Karpas-422 (cell line): ENCODE data around the gene MED23. TPM values are rescaled to one million over a fixed set of nuclear protein-coding genes. Genes with fewer than 3 reads are reported as not detected.

Experiments
- DNase-seq: peaks from one replicate; pipeline ENCODE4 v3.0.0-alpha.2; 2015
- H2AFZ ChIP-seq: fragments of 200-600 bp; sonication (generic); 2 replicates; pipeline ENCODE4 v1.6.1; 2014; ENCODE audit warnings: antibody characterized with exemption, low read length, mixed read lengths
- H3K27ac ChIP-seq: fragments of 200-600 bp; sonication (generic); 2 replicates; pipeline ENCODE4 v1.5.1; 2014; ENCODE audit warnings: mild to moderate bottlenecking, low read length, moderate library complexity
- H3K27me3 ChIP-seq: fragments of 200-600 bp; sonication (generic); 2 replicates; pipeline ENCODE4 v1.6.1; 2014; ENCODE audit warnings: low read length, mixed read lengths
- H3K36me3 ChIP-seq: fragments of 200-600 bp; sonication (generic); 2 replicates; pipeline ENCODE4 v1.6.1; 2014; ENCODE audit warnings: low read length, mixed read lengths; ENCODE audit not compliant: insufficient read depth
- H3K4me1 ChIP-seq: fragments of 200-600 bp; sonication (generic); 2 replicates; pipeline ENCODE4 v1.6.1; 2014; ENCODE audit warnings: mild to moderate bottlenecking, low read length, mixed read lengths
- H3K4me2 ChIP-seq: fragments of 200-600 bp; sonication (generic); 2 replicates; pipeline ENCODE4 v1.6.1; 2014; ENCODE audit warnings: low read length, low read depth, mild to moderate bottlenecking; ENCODE audit not compliant: poor library complexity, severe bottlenecking
- H3K4me3 ChIP-seq: fragments of 200-600 bp; sonication (generic); 2 replicates; pipeline ENCODE4 v1.5.1; 2014; ENCODE audit warnings: mild to moderate bottlenecking, antibody characterized with exemption, low read length, mixed read lengths
- H3K79me2 ChIP-seq: fragments of 200-600 bp; sonication (generic); 2 replicates; pipeline ENCODE4 v1.6.1; 2014; ENCODE audit warnings: mild to moderate bottlenecking, low read length, mixed read lengths
- H3K9ac ChIP-seq: fragments of 200-600 bp; sonication (generic); 2 replicates; pipeline ENCODE4 v1.6.0; 2014; ENCODE audit warnings: low read length
- H3K9me2 ChIP-seq: fragments of 200-600 bp; sonication (generic), shearing (Covaris generic); replicated peaks from 2 replicates; pipeline ENCODE4 v1.6.0; 2014; ENCODE audit warnings: mild to moderate bottlenecking, low read length, moderate library complexity; ENCODE audit not compliant: insufficient read depth
- H3K9me3 ChIP-seq: fragments of 300-700, 200-600 bp; sonication (generic); 2 replicates; pipeline ENCODE4 v1.6.1; 2014; ENCODE audit warnings: low read length, mixed read lengths
- H4K20me1 ChIP-seq: fragments of 200-600 bp; sonication (generic); 2 replicates; pipeline ENCODE4 v1.6.1; 2014; ENCODE audit warnings: mild to moderate bottlenecking, antibody characterized with exemption, low read length, low read depth; ENCODE audit not compliant: insufficient read depth
- total RNA-seq: library from RNA; depleted of rRNA; stranded (reverse); fragments of >200 nt; shearing (Covaris generic); gene quantifications from 2 replicates; pipeline ENCODE4 v1.2.3, GENCODE V29; 2014; ENCODE audit warnings: low replicate concordance

MED23 gene
- total RNA-seq, 1 experiment from 2014 or later: 67.0 TPM

- no peaks in the 10 kb centered on the region for H3K4me1 ChIP-seq
- no peak overlapping the region for H2AFZ ChIP-seq
- no peak overlapping the region for H3K4me2 ChIP-seq
- H3K36me3 ChIP-seq: 0 out of 2 replicates have a peak, but pooled peaks cover 2% of the 10 kb centered on the region
- H3K27ac ChIP-seq: no peak overlapping the region
- H3K79me2 ChIP-seq: no peaks in the 10 kb centered on the region
- no peaks in the 10 kb centered on the region for H4K20me1 ChIP-seq
- H3K9ac ChIP-seq: no peak overlapping the region
- no peak for DNase-seq
- H3K9me2 ChIP-seq: no peaks in the 10 kb centered on the region
- no peaks in the 10 kb centered on the region for H3K27me3 ChIP-seq
- no peaks in the 10 kb centered on the region for H3K9me3 ChIP-seq
- H3K4me3 ChIP-seq: no peak overlapping the region
Observed at GRCh38 chr6:131574686-131575085, 53.4 kb downstream of the MED23 start.

GRCh38 chr6:131574133-131574532, 53.9 kb downstream of the MED23 start:
- DNase-seq: no peak
- H4K20me1 ChIP-seq: no peaks in the 10 kb centered on the region
- H3K27me3 ChIP-seq: no peaks in the 10 kb centered on the region
- H3K4me2 ChIP-seq: no peak overlapping the region
- no peak overlapping the region for H3K4me3 ChIP-seq
- no peaks in the 10 kb centered on the region for H3K4me1 ChIP-seq
- no peak overlapping the region for H2AFZ ChIP-seq
- H3K79me2 ChIP-seq: no peaks in the 10 kb centered on the region
- no peaks in the 10 kb centered on the region for H3K9me2 ChIP-seq
- H3K9me3 ChIP-seq: no peaks in the 10 kb centered on the region
- H3K9ac ChIP-seq: no peak overlapping the region
- H3K27ac ChIP-seq: no peak overlapping the region
- no peaks in the 10 kb centered on the region for H3K36me3 ChIP-seq

- Histone ChIP-seq H3K27me3 (no peaks in the 10 kb centered on the region), H3K4me2 (no peak within 1 kb of the TSS), H4K20me1 (no peaks in the 10 kb centered on the region), H3K9me2 (no peaks in the 10 kb centered on the region), H3K36me3 (no peaks in the 10 kb centered on the region), H3K4me1 (no peaks in the 10 kb centered on the region), H3K9me3 (no peaks in the 10 kb centered on the region), H3K4me3 (no peak within 1 kb of the TSS), H3K79me2 (no peaks in the 10 kb centered on the region), H3K27ac (no peak within 1 kb of the TSS), H2AFZ (no peak within 1 kb of the TSS), H3K9ac (no peak within 1 kb of the TSS)
- no peak for DNase-seq
Observed at GRCh38 chr6:131572686-131573415, 55.2 kb downstream of the MED23 start, which contains the start of gene ARG1. Gene ARG1, plus strand, starts transcription at chr6:131573226. Its CDS starts 57 bp downstream, at chr6:131573283.

- H3K9ac ChIP-seq: no peak overlapping the region
- no peaks in the 10 kb centered on the region for H4K20me1 ChIP-seq
Observed at GRCh38 chr6:131568726-131569125, 59.3 kb downstream of the MED23 start.

GRCh38 chr6:131565056-131565455, 63.0 kb downstream of the MED23 start:
- Histone ChIP-seq H3K9me2 (no peaks in the 10 kb centered on the region), H2AFZ (no peak overlapping the region), H4K20me1 (no peaks in the 10 kb centered on the region), H3K4me2 (no peak overlapping the region), H3K9me3 (no peaks in the 10 kb centered on the region), H3K27me3 (no peaks in the 10 kb centered on the region), H3K4me3 (no peak overlapping the region), H3K4me1 (peaks cover 2% of the 10 kb centered on the region; the same call in 1 of the 2 replicates), H3K36me3 (no peaks in the 10 kb centered on the region), H3K27ac (no peak overlapping the region), H3K9ac (no peak overlapping the region), H3K79me2 (no peaks in the 10 kb centered on the region)
- no peak for DNase-seq

More at GRCh38 chr6:131568726-131569125, 59.3 kb downstream of the MED23 start:
- no peak for DNase-seq
- H3K9me2 ChIP-seq: no peaks in the 10 kb centered on the region
- H3K4me1 ChIP-seq: peaks cover 2% of the 10 kb centered on the region; the same call in 1 of the 2 replicates
- no peak overlapping the region for H3K4me3 ChIP-seq
- H3K4me2 ChIP-seq: no peak overlapping the region
- H3K27ac ChIP-seq: no peak overlapping the region
- no peaks in the 10 kb centered on the region for H3K36me3 ChIP-seq
- no peaks in the 10 kb centered on the region for H3K79me2 ChIP-seq
- no peaks in the 10 kb centered on the region for H3K27me3 ChIP-seq
- no peak overlapping the region for H2AFZ ChIP-seq
- H3K9me3 ChIP-seq: no peaks in the 10 kb centered on the region

- Histone ChIP-seq H3K27ac (no peak overlapping the region), H4K20me1 (no peaks in the 10 kb centered on the region), H3K9me3 (no peaks in the 10 kb centered on the region), H3K4me1 (peaks cover 2% of the 10 kb centered on the region; the same call in 1 of the 2 replicates), H3K9ac (no peak overlapping the region), H2AFZ (no peak overlapping the region), H3K4me2 (no peak overlapping the region), H3K36me3 (no peaks in the 10 kb centered on the region), H3K9me2 (no peaks in the 10 kb centered on the region), H3K27me3 (no peaks in the 10 kb centered on the region), H3K4me3 (no peak overlapping the region), H3K79me2 (no peaks in the 10 kb centered on the region)
- DNase-seq: no peak
Observed at GRCh38 chr6:131561925-131562707, 65.9 kb downstream of the MED23 start.

- no peak overlapping the region for H2AFZ ChIP-seq
- H3K27me3 ChIP-seq: no peaks in the 10 kb centered on the region
- H3K4me2 ChIP-seq: no peak overlapping the region
- no peak for DNase-seq
- H3K9ac ChIP-seq: no peak overlapping the region
- H3K9me3 ChIP-seq: no peaks in the 10 kb centered on the region
- no peak overlapping the region for H3K4me3 ChIP-seq
- no peaks in the 10 kb centered on the region for H3K4me1 ChIP-seq
- no peaks in the 10 kb centered on the region for H3K9me2 ChIP-seq
- no peaks in the 10 kb centered on the region for H4K20me1 ChIP-seq
- H3K27ac ChIP-seq: no peak overlapping the region
- no peaks in the 10 kb centered on the region for H3K36me3 ChIP-seq
- H3K79me2 ChIP-seq: no peaks in the 10 kb centered on the region
Observed at GRCh38 chr6:131558922-131559321, 69.1 kb downstream of the MED23 start.

GRCh38 chr6:131555992-131556391, 72.0 kb downstream of the MED23 start:
- no peaks in the 10 kb centered on the region for H3K9me3 ChIP-seq
- H3K9me2 ChIP-seq: no peaks in the 10 kb centered on the region
- no peaks in the 10 kb centered on the region for H3K27me3 ChIP-seq
- H3K9ac ChIP-seq: no peak overlapping the region
- DNase-seq: no peak
- no peaks in the 10 kb centered on the region for H4K20me1 ChIP-seq
- H3K79me2 ChIP-seq: no peaks in the 10 kb centered on the region
- no peak overlapping the region for H3K4me3 ChIP-seq
- H3K27ac ChIP-seq: no peak overlapping the region
- H3K36me3 ChIP-seq: no peaks in the 10 kb centered on the region
- H2AFZ ChIP-seq: no peak overlapping the region
- H3K4me2 ChIP-seq: no peak overlapping the region
- H3K4me1 ChIP-seq: no peaks in the 10 kb centered on the region
